ENCODE data around the gene C2orf49. TPM values are rescaled to one million over a fixed set of nuclear protein-coding genes. Genes with fewer than 3 reads are reported as not detected.
A peak's percentile ranks its signal among the peaks of the same experiment; 100 is the strongest.

The C2orf49 gene
- total RNA-seq, 1 donor from 2014 or later, result 12.2 TPM

GRCh38 chr2:105294046-105294445 lies 43.3 kb upstream of the C2orf49 start:
- Histone ChIP-seq H3K4me3 (no peak overlapping the region), H3K27ac (no peak overlapping the region), H3K4me1 (no peaks in the 10 kb centered on the region), H3K36me3 (peaks cover 45 to 65% of the 10 kb centered on the region in 2 donors), H3K9me3 (no peaks in the 10 kb centered on the region), H3K27me3 (no peaks in the 10 kb centered on the region)
- intact Hi-C loops (cut with DNase I), result no loop called here
- DNase-seq (ENCODE audit: low spot score in 2 of 2), result no peak
- no peak for TF ChIP-seq CTCF (IDR thresholded peaks at IDR 0.05)

- H3K9me3 ChIP-seq, result no peaks in the 10 kb centered on the region
- peaks cover 41 to 64% of the 10 kb centered on the region in 2 donors for H3K36me3 ChIP-seq
- no peak overlapping the region for H3K4me3 ChIP-seq
- no peak for DNase-seq (ENCODE audit: low spot score in 2 of 2)
- peak in 1 of 3 experiments; percentile 36 for TF ChIP-seq CTCF (IDR thresholded peaks at IDR 0.05)
- no peaks in the 10 kb centered on the region for H3K27me3 ChIP-seq
- H3K4me1 ChIP-seq, result no peaks in the 10 kb centered on the region
- H3K27ac ChIP-seq, result no peak overlapping the region
- intact Hi-C loops (cut with DNase I), result no loop called here
Observed at GRCh38 chr2:105294844-105295481, 42.4 kb upstream of the C2orf49 start.

GRCh38 chr2:105296017-105296611 lies 41.2 kb upstream of the C2orf49 start:
- H3K4me1 ChIP-seq, result no peaks in the 10 kb centered on the region
- H3K9me3 ChIP-seq, result no peaks in the 10 kb centered on the region
- DNase-seq (ENCODE audit: low spot score in 2 of 2), result no peak
- no peaks in the 10 kb centered on the region for H3K27me3 ChIP-seq
- no peak overlapping the region for H3K27ac ChIP-seq
- intact Hi-C loops (cut with DNase I), result no loop called here
- no peak overlapping the region for H3K4me3 ChIP-seq
- peaks cover 36 to 54% of the 10 kb centered on the region in 2 donors for H3K36me3 ChIP-seq
- TF ChIP-seq CTCF (IDR thresholded peaks at IDR 0.05), result no peak

- TF ChIP-seq CTCF (IDR thresholded peaks at IDR 0.05), result no peak
- intact Hi-C loops (cut with DNase I), result no loop called here
- no peaks in the 10 kb centered on the region for H3K27me3 ChIP-seq
- DNase-seq (ENCODE audit: low spot score in 2 of 2), result no peak
- no peaks in the 10 kb centered on the region for H3K9me3 ChIP-seq
- no peak overlapping the region for H3K27ac ChIP-seq
- peaks cover 29 to 49% of the 10 kb centered on the region in 2 donors for H3K36me3 ChIP-seq
- H3K4me1 ChIP-seq, result no peaks in the 10 kb centered on the region
- H3K4me3 ChIP-seq, result no peak overlapping the region
Observed at GRCh38 chr2:105297216-105297615, 40.1 kb upstream of the C2orf49 start.

- no peaks in the 10 kb centered on the region for H3K4me1 ChIP-seq
- no peak overlapping the region for H3K27ac ChIP-seq
- H3K36me3 ChIP-seq, result peaks cover 29 to 49% of the 10 kb centered on the region in 2 donors
- no peaks in the 10 kb centered on the region for H3K27me3 ChIP-seq
- no peaks in the 10 kb centered on the region for H3K9me3 ChIP-seq
- H3K4me3 ChIP-seq, result no peak overlapping the region
- intact Hi-C loops (cut with DNase I), result no loop called here
- TF ChIP-seq CTCF (IDR thresholded peaks at IDR 0.05), result no peak
- DNase-seq (ENCODE audit: low spot score in 2 of 2), result no peak
Observed at GRCh38 chr2:105298017-105298416, 39.3 kb upstream of the C2orf49 start.

All from ascending aorta (tissue), 2 donors.